HG03159 (cell line): ENCODE measurements around the gene SGPP1.
"Not testable (repeated sequence)": the region's sequence is repeated elsewhere in the genome, so short reads cannot be mapped to it uniquely, and the experiment has no call there.

Experiments
- ATAC-seq: cut with Tn5 transposase; IDR thresholded peaks from one replicate; pipeline ENCODE4 v1.9.1; 2021; ENCODE audit warnings: mild to moderate bottlenecking, moderate library complexity; ENCODE audit not compliant: unreplicated experiment

The SGPP1 gene

DNA sequence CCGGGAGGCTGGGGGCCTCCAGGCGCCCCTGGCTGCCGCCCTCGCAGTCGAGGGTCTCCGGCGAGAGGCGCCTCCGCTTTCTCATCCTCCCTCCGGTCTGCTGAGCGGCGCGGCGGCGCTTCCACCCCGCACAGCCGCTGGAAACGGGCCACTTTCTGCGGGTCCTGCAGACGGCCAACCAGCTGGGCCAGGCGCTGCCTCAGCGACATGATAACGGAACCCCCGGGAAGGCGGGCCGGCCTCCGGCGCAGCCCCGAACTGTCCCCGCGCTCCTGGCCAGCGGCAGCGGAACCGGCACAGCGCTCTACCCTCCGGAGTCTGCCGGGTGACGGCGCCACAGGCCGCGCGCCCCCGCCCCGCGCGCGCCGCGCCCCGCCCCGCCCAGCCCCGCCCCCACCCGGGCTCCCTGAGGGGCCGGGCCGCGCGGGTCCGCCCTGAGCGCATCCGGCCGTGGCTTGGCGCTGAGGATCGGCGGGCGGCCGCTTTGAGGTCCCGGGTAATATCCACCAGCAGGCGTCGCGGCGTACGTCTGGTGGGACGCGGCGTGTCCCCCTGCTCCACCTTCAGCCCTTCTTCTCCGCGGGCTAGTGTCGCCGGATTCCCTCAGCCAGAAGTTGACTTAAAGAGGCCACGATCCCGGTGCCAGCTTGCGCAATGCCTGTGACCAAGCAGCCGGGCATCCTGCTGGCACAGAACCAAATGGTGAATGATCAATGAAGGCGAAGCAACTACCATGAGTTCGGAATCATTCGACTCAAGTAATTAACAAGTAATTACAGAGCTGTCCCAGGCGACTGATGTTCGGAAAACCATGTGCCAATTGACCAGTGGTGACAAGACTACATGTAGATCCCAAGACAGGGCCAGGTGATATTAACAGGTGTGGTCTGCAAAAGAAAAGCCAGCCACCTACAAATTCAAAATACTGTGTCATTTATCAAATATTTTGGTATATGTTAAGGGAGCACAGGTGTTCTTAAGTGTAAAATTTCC lies at the start of gene SGPP1:
Gene SGPP1 (minus strand): TSS at position 330 of the 993 bp plus-strand sequence. CDS start 121 bp downstream, at position 209.
- ATAC-seq, result peak; percentile 81

GRCh38 chr14:63777024-63777423 lies 49.2 kb upstream of the SGPP1 start:
- no peak for ATAC-seq

DNA sequence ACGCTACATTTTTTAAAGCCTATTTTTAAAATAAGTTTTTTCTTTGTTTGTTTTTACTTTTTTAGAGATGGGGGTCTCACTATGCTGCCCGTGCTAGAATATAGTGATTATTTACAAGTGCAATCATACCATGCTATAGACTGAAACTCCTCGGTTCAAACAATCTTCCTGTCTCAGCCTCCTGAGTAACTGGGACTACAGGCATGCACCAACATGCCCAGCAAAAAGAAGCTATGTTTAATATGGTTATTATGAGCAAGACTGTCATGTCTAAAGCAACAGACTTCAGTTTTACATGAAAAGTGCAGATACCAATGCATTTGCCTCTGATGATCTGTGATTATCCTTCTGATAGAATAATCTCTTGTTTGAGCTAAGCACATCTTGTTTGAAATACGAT lies 45.6 kb upstream of the SGPP1 start:
- no peak for ATAC-seq

DNA sequence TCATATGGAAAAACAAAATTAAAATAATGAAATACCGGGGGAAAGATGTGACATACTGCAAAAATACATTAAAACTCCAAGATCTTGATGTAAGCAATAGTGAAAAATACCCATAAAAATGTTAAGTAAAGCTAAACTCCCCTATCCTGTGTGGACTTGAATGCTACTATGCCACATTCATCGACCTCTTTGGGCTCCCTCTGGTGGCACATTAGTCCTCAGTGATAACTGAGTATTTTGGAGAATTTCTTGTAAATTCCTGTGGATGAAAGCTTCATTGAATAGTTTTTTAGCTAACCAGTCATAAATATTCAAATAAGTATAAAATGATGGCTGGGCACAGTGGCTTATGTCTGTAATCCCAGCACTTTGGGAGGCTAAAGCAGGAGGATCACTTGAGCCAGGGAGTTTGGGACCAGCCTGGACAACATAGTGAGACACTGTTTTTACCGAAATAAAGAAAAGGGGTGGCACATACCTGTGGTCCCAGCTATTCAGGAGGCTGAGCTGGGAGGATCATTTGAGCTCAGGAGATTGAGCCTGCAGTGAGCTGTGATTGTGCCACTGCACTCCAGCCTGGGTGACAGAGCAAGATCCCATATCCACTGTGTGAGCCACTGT lies 42.4 kb upstream of the SGPP1 start:
- ATAC-seq, result no peak

- ATAC-seq, result no peak
Measured at GRCh38 chr14:63766611-63767010, 38.7 kb upstream of the SGPP1 start.

DNA sequence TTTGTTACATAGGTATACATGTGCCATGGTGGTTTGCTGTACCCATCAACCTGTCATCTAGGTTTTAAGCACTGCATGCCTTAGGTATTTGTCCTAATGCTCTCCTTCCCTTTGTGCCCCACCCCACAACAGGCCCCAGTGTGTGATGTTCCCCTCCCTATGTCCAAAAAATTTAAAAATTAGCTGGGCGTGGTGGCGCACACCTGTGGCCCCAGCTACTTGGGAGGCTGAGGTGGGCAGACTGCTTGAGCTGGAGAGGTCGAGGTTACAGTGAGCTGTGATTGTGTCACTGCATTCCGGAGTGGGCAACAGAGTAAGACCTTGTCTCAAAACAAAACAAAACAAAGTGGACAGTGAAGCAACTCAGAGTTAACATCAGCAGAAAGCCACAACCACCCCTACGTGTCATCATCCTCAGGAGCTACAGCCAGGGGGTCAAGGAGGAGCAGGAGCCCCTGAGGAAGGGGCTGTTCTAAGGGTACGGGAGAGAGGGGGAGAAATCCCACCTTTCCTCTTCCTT lies 36.8 kb upstream of the SGPP1 start:
- no peak for ATAC-seq

- ATAC-seq, result no peak
Measured at GRCh38 chr14:63764103-63764502, 36.2 kb upstream of the SGPP1 start.

- no peak for ATAC-seq
Measured at GRCh38 chr14:63761351-63762117, 33.7 kb upstream of the SGPP1 start.

- peak; percentile 60 for ATAC-seq
Measured at GRCh38 chr14:63760014-63760413, 32.1 kb upstream of the SGPP1 start.

GRCh38 chr14:63759456-63759855 lies 31.6 kb upstream of the SGPP1 start:
- peak; percentile 76 for ATAC-seq

- ATAC-seq, result no peak
Measured at GRCh38 chr14:63757211-63757610, 29.3 kb upstream of the SGPP1 start.

- ATAC-seq, result no peak
Measured at GRCh38 chr14:63752449-63753169, 24.7 kb upstream of the SGPP1 start.

DNA sequence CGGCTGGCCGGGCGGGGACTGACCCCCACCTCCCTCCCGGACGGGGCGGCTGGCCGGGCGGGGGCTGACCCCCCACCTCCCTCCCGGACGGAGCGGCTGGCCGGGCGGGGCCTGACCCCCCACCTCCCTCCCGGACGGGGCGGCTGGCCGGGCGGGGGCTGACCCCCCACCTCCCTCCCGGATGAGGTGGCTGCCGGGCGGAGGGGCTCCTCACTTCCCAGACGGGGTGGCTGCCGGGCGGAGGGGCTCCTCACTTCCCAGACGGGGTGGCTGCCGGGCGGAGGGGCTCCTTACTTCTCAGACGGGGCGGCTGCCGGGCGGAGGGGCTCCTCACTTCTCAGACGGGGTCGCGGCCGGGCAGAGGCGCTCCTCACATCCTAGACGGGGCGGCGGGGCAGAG lies 23.2 kb upstream of the SGPP1 start:
- ATAC-seq, result not testable (repeated sequence)

- ATAC-seq, result no peak
Measured at GRCh38 chr14:63747846-63748245, 20.0 kb upstream of the SGPP1 start.

DNA sequence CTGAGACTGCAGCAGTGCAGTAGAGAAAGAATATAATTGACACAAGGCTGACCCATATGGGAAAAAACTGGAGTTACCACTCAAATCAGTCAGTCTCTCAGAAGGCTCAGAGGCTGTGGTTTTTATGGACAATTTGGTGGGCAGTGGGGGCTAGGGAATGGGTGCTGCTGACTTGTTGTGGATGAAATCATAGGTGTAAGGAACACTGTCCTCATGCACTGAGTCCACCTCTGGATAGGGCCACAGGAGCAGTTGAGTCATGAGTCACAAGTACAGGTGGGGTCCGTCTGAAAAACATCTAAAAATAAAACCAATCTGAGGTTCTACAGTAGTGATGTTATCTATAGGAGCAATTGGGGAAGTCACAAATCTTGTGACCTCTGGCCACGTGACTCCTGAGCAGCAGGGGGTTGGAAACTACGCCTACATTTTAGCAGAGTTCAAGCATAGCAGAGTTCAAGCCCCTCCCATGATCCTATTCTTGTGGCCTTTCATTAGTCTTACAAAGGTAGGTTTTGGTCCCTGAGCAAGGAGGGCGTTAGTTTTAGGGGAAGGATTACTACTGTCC lies 18.1 kb upstream of the SGPP1 start:
- ATAC-seq, result peak; percentile 76

GRCh38 chr14:63745272-63745671 lies 17.4 kb upstream of the SGPP1 start:
- ATAC-seq, result no peak

DNA sequence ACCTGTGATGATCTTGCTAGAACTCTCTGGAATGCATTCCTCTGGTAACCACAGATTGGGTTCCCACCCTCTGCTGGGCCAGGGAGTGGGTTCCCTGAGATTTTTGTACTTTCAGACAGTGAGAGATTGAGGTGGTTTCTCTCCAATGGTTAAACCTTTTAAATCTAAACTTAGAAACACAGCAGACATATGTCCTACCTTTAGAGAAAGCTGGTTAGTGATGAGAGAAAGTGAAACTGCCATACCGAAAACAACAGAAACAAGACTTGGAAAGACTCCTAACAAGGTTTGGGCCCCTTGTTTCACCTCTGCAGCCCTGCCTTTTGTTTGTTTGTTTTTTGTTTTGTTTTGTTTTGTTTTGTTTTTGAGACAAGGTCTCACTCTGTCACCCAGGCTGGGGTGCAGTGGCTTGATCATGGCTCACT lies 9.7 kb upstream of the SGPP1 start:
- peak; percentile 94 for ATAC-seq

GRCh38 chr14:63735720-63736119 lies 7.9 kb upstream of the SGPP1 start:
- no peak for ATAC-seq

DNA sequence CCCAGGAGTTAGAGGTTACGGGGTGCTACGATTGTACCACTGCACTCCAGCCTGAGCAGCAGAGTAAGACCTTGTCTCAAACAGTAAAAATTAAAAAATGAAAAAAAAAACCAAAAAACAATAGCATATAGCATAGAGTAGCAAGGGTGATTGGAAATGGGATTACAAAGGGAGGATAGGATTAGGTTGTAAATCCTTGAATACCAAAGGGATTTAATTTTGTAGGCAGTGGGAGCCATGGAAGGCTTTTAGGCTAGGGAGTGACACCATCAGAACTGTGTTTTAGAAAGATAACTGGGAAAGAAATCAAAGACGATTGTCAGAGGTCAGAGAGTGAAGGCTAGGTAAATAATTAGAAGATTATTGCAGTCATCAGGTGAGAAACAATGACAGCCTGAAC lies 2.8 kb upstream of the SGPP1 start:
- no peak for ATAC-seq

GRCh38 chr14:63727231-63727735 lies 582 bp downstream of the SGPP1 start:
- ATAC-seq, result peak; percentile 35
